ENCODE data around the gene LGI2. TPM values are rescaled to one million over a fixed set of nuclear protein-coding genes. Genes with fewer than 3 reads are reported as not detected.
"Not testable (repeated sequence)": the region's sequence is repeated elsewhere in the genome, so short reads cannot be mapped to it uniquely, and the experiment has no call there.

LGI2 gene
- polyA plus RNA-seq, 1 donor from 2014 or later: 10.3 TPM

- H3K27ac ChIP-seq (ENCODE audit: low read length): no peak overlapping the region
- H3K36me3 ChIP-seq (ENCODE audit: insufficient read depth, low read length): no peaks in the 10 kb centered on the region
- no peak for TF ChIP-seq TAF1 (IDR thresholded peaks at IDR 0.05; ENCODE audit: low read depth)
- no peak for TF ChIP-seq EZH2 (IDR thresholded peaks at IDR 0.05; ENCODE audit: borderline replicate concordance, insufficient read depth, low read length, poor library complexity, severe bottlenecking)
- TF ChIP-seq MXI1 (conservative IDR thresholded peaks at IDR 0.05; ENCODE audit: poor library complexity, severe bottlenecking): no peak
- TF ChIP-seq RAD21 (conservative IDR thresholded peaks at IDR 0.05): no peak
- no peaks in the 10 kb centered on the region for H3K27me3 ChIP-seq (ENCODE audit: insufficient read depth, low read depth, low read length)
- no peaks in the 10 kb centered on the region for H3K9me2 ChIP-seq (ENCODE audit: insufficient read depth, low read length)
- H2AFZ ChIP-seq (ENCODE audit: low read depth, low read length): no peak overlapping the region
- no peaks in the 10 kb centered on the region for H4K20me1 ChIP-seq (ENCODE audit: insufficient read depth)
- H3K9ac ChIP-seq (ENCODE audit: low read length): no peak overlapping the region
- H3F3A ChIP-seq (ENCODE audit: insufficient read depth, low read length, poor library complexity, severe bottlenecking): no peaks in the 10 kb centered on the region
- H3K9me3 ChIP-seq (ENCODE audit: low read length): no peaks in the 10 kb centered on the region
- H3K4me2 ChIP-seq (ENCODE audit: low read length): no peak overlapping the region
- H3K79me2 ChIP-seq (replicated peaks; ENCODE audit: insufficient read depth, low read length): no peaks in the 10 kb centered on the region
- no peak overlapping the region for H3K4me3 ChIP-seq (ENCODE audit: low read length)
These were observed 28.1 kb upstream of the LGI2 start for GRCh38 chr4:25058796-25059195.

GRCh38 chr4:25057299-25057698 lies 26.6 kb upstream of the LGI2 start:
- no peak for TF ChIP-seq RAD21 (conservative IDR thresholded peaks at IDR 0.05)
- TF ChIP-seq TAF1 (IDR thresholded peaks at IDR 0.05; ENCODE audit: low read depth): no peak
- TF ChIP-seq, protein P1, sequence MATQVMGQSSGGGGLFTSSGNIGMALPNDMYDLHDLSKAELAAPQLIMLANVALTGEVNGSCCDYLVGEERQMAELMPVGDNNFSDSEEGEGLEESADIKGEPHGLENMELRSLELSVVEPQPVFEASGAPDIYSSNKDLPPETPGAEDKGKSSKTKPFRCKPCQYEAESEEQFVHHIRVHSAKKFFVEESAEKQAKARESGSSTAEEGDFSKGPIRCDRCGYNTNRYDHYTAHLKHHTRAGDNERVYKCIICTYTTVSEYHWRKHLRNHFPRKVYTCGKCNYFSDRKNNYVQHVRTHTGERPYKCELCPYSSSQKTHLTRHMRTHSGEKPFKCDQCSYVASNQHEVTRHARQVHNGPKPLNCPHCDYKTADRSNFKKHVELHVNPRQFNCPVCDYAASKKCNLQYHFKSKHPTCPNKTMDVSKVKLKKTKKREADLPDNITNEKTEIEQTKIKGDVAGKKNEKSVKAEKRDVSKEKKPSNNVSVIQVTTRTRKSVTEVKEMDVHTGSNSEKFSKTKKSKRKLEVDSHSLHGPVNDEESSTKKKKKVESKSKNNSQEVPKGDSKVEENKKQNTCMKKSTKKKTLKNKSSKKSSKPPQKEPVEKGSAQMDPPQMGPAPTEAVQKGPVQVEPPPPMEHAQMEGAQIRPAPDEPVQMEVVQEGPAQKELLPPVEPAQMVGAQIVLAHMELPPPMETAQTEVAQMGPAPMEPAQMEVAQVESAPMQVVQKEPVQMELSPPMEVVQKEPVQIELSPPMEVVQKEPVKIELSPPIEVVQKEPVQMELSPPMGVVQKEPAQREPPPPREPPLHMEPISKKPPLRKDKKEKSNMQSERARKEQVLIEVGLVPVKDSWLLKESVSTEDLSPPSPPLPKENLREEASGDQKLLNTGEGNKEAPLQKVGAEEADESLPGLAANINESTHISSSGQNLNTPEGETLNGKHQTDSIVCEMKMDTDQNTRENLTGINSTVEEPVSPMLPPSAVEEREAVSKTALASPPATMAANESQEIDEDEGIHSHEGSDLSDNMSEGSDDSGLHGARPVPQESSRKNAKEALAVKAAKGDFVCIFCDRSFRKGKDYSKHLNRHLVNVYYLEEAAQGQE (IDR thresholded peaks at IDR 0.05; ENCODE audit: borderline replicate concordance): no peak
- no peak for TF ChIP-seq MXI1 (conservative IDR thresholded peaks at IDR 0.05; ENCODE audit: poor library complexity, severe bottlenecking)
- no peak for TF ChIP-seq POLR2AphosphoS5 (IDR thresholded peaks at IDR 0.05)
- no peak for TF ChIP-seq EZH2 (IDR thresholded peaks at IDR 0.05; ENCODE audit: borderline replicate concordance, insufficient read depth, low read length, poor library complexity, severe bottlenecking)
- no peak for TF ChIP-seq CTCF (IDR thresholded peaks at IDR 0.05; ENCODE audit: poor library complexity, severe bottlenecking)
- no peak for TF ChIP-seq EP300 (conservative IDR thresholded peaks at IDR 0.05; ENCODE audit: poor library complexity, severe bottlenecking)
- TF ChIP-seq SMC3 (conservative IDR thresholded peaks at IDR 0.05; ENCODE audit: poor library complexity): no peak
- Histone ChIP-seq H3K4me2 (ENCODE audit: low read length) (no peak overlapping the region), H3K9me2 (ENCODE audit: insufficient read depth, low read length) (no peaks in the 10 kb centered on the region), H3K4me3 (ENCODE audit: low read length) (no peak overlapping the region), H3F3A (ENCODE audit: insufficient read depth, low read length, poor library complexity, severe bottlenecking) (no peaks in the 10 kb centered on the region), H3K27ac (ENCODE audit: low read length) (no peak overlapping the region), H2AFZ (ENCODE audit: low read depth, low read length) (no peak overlapping the region), H3K79me2 (replicated peaks; ENCODE audit: insufficient read depth, low read length) (no peaks in the 10 kb centered on the region), H4K20me1 (ENCODE audit: insufficient read depth) (no peaks in the 10 kb centered on the region), H3K27me3 (ENCODE audit: insufficient read depth, low read depth, low read length) (no peaks in the 10 kb centered on the region), H3K9me3 (ENCODE audit: low read length) (no peaks in the 10 kb centered on the region), H3K36me3 (ENCODE audit: insufficient read depth, low read length) (no peaks in the 10 kb centered on the region), H3K9ac (ENCODE audit: low read length) (no peak overlapping the region)

DNA sequence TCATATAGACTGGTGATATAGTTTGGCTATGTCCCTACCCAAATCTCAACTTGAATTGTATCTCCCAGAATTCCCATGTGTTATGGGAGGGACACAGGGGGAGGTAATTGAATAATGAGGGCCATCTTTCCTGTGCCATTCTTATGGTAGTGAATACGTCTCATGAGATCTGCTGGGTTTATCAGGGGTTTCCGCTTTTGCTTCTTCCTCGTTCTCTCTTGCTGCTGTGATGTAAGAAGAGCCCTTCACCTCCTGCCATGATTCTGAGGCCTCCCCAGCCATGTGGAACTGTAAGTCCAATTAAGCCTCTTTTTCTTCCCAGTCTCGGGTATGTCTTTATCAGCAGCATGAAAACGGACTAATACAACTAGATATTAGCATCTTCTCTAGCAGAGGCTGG lies 21.3 kb upstream of the LGI2 start:
- H2AFZ ChIP-seq (ENCODE audit: low read depth, low read length); H3K4me3 ChIP-seq (ENCODE audit: low read length); H3K36me3 ChIP-seq (ENCODE audit: insufficient read depth, low read length); H3F3A ChIP-seq (ENCODE audit: insufficient read depth, low read length, poor library complexity, severe bottlenecking); H3K4me2 ChIP-seq (ENCODE audit: low read length); H3K9ac ChIP-seq (ENCODE audit: low read length); H4K20me1 ChIP-seq (ENCODE audit: insufficient read depth); H3K9me2 ChIP-seq (ENCODE audit: insufficient read depth, low read length); H3K27ac ChIP-seq (ENCODE audit: low read length); H3K27me3 ChIP-seq (ENCODE audit: insufficient read depth, low read depth, low read length); H3K79me2 ChIP-seq (replicated peaks; ENCODE audit: insufficient read depth, low read length); H3K9me3 ChIP-seq (ENCODE audit: low read length): not testable (repeated sequence)

Data from neural cell (in vitro differentiated cells).